Measurements from ENCODE around the gene RRP36. TPM values are rescaled to one million over a fixed set of nuclear protein-coding genes. Genes with fewer than 3 reads are reported as not detected.
A peak's percentile ranks its signal among the peaks of the same experiment; 100 is the strongest.

RRP36 gene
- total and polyA plus RNA-seq, 9 of the 15 experiments (the other 6 are each of a cell fraction or from before 2014, with no cell fraction given) = 27.6 to 150 (median 114) TPM

GRCh38 chr6:43014434-43014909 lies 7.0 kb upstream of the RRP36 start (continued):
- TF ChIP-seq, protein P1, sequence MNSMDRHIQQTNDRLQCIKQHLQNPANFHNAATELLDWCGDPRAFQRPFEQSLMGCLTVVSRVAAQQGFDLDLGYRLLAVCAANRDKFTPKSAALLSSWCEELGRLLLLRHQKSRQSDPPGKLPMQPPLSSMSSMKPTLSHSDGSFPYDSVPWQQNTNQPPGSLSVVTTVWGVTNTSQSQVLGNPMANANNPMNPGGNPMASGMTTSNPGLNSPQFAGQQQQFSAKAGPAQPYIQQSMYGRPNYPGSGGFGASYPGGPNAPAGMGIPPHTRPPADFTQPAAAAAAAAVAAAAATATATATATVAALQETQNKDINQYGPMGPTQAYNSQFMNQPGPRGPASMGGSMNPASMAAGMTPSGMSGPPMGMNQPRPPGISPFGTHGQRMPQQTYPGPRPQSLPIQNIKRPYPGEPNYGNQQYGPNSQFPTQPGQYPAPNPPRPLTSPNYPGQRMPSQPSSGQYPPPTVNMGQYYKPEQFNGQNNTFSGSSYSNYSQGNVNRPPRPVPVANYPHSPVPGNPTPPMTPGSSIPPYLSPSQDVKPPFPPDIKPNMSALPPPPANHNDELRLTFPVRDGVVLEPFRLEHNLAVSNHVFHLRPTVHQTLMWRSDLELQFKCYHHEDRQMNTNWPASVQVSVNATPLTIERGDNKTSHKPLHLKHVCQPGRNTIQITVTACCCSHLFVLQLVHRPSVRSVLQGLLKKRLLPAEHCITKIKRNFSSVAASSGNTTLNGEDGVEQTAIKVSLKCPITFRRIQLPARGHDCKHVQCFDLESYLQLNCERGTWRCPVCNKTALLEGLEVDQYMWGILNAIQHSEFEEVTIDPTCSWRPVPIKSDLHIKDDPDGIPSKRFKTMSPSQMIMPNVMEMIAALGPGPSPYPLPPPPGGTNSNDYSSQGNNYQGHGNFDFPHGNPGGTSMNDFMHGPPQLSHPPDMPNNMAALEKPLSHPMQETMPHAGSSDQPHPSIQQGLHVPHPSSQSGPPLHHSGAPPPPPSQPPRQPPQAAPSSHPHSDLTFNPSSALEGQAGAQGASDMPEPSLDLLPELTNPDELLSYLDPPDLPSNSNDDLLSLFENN (IDR thresholded peaks at IDR 0.05; ENCODE audit: low read depth in 2 of 2, low read length in 2 of 2) = no peak
- TF ChIP-seq SRF (CRISPR knock-in tag; IDR thresholded peaks at IDR 0.05) (no peak), SIN3A (IDR thresholded peaks at IDR 0.05; ENCODE audit: borderline replicate concordance in 2 of 2, control insufficient read depth in 1 of 2, low read depth in 2 of 2, low read length in 2 of 2) (no peak; a peak in 1 of 4 replicates), GTF2A2 (tag; IDR thresholded peaks at IDR 0.05) (no peak), GABPB1 (CRISPR knock-in tag; IDR thresholded peaks at IDR 0.05) (no peak), ZNF586 (CRISPR knock-in tag; conservative IDR thresholded peaks at IDR 0.05) (no peak), GTF3C2 (IDR thresholded peaks at IDR 0.05; ENCODE audit: borderline replicate concordance, extremely low read depth, insufficient read length) (no peak), ZNF740 (CRISPR knock-in tag; IDR thresholded peaks at IDR 0.05) (0 out of 2 replicates have a peak, but pooled peaks have one; percentile 53), ZNF740 (tag; IDR thresholded peaks at IDR 0.05) (no peak)
- TF ChIP-seq, protein P2, sequence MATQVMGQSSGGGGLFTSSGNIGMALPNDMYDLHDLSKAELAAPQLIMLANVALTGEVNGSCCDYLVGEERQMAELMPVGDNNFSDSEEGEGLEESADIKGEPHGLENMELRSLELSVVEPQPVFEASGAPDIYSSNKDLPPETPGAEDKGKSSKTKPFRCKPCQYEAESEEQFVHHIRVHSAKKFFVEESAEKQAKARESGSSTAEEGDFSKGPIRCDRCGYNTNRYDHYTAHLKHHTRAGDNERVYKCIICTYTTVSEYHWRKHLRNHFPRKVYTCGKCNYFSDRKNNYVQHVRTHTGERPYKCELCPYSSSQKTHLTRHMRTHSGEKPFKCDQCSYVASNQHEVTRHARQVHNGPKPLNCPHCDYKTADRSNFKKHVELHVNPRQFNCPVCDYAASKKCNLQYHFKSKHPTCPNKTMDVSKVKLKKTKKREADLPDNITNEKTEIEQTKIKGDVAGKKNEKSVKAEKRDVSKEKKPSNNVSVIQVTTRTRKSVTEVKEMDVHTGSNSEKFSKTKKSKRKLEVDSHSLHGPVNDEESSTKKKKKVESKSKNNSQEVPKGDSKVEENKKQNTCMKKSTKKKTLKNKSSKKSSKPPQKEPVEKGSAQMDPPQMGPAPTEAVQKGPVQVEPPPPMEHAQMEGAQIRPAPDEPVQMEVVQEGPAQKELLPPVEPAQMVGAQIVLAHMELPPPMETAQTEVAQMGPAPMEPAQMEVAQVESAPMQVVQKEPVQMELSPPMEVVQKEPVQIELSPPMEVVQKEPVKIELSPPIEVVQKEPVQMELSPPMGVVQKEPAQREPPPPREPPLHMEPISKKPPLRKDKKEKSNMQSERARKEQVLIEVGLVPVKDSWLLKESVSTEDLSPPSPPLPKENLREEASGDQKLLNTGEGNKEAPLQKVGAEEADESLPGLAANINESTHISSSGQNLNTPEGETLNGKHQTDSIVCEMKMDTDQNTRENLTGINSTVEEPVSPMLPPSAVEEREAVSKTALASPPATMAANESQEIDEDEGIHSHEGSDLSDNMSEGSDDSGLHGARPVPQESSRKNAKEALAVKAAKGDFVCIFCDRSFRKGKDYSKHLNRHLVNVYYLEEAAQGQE (IDR thresholded peaks at IDR 0.05; ENCODE audit: borderline replicate concordance) = no peak
- TF ChIP-seq, protein P2 (CRISPR knock-in tag; IDR thresholded peaks at IDR 0.05; ENCODE audit: low read depth) = no peak

All from K562 (cell line).